ENCODE results near the gene ZNF189. TPM values are rescaled to one million over a fixed set of nuclear protein-coding genes. Genes with fewer than 3 reads are reported as not detected.

ZNF189 gene
- total RNA-seq, 1 experiment from 2014 or later, result 28.0 TPM

DNA sequence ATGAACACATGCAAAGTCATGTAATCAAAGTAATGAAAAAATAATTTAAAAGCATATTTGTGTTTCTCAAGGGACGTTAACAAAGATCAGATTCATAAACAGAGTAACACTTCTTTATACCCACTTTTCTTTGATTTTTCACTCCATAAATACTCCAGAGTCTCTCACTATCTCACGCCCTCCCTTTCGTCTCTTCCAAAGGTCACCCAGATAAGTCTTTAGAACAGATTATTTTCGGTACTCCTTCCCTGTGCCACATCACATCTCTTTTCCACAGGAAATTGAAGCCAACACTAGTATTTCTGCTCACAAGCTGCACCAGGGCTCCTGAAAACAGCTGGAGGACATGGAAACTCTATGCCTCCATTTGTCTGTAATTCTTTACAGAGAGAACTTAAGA is 52.3 kb downstream of the ZNF189 start:
- DNase-seq (ENCODE audit: low spot score), result no peak

DNA sequence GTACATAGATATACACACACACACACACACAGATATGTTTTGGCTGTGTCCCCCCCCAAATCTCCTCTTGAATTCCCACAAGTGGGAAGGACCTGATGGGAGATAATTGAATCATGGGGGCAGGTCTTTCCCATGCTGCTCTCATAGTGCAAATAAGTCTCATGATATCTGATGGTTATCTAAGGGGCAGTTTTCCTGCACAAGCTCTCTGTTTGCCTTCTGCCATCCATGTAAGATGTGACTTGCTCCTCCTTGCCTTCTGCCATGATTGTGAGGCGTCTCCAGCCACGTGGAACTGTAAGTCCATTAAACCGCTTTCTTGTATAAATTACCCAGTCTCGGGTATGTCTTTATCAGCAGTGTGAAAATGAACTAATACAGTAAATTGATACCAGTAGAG is 52.8 kb downstream of the ZNF189 start:
- DNase-seq (ENCODE audit: low spot score), result no peak

DNA sequence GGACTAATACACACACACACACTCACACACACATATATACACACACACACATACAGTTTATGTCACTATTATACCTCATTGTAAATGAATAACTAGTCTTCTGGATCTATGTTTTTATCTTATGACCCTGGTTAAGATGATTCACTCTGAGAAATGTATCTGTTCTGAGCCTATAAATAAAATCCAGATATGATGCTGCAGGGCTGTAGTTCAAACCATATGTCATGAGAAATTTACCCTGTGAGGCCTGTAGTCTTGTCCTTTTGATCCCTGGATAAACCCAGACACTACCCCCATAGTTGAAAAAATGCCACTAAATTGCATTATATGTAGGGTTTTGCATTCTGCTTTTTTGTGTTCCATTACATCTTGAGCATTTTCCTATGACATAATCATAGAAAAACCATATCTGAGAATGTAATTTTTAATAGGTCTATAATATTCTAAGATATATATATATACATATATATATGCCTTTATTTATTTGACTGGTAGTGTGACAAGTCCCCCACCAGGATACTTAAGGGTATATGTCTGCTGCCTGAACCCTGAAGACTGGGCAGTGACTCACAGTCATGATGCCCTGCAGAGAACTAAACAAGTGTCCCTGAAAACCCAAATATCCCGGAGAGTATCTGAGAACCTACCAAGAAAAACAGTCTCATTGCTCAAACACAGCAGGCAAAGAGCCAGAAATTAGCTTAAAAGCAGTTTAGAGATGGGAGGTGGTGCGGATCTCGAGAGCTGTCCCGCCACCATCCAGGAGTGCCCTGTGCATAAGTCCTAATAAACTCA is 55.3 kb downstream of the ZNF189 start:
- DNase-seq (ENCODE audit: low spot score), result no peak

DNA sequence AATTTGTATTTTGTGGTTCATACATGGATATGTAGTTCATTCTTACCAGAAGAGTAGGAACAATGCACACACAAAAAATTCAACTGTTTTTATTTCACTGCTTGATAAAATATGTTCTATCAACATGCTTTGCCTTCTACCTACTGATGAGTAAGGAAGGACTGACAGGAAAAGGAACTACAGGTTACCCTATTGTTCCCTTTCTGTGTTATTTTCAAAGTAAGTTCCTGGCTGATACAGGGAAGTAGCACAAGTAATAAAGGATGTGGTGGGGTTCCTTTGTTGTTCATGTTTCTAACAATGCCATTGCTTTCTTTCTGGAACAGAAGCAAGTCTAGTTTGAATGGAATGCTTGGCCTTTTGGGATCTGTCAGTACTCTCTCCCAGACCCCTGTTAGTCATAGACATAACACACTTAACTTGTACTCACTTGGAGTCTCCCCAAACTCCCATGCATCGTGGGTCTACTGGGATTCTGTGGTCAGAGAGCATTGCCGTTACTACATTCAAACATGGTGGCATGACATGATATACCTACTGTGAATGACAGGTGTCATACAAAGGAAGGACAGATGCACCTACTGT is 57.1 kb downstream of the ZNF189 start:
- DNase-seq (ENCODE audit: low spot score), result no peak

DNA sequence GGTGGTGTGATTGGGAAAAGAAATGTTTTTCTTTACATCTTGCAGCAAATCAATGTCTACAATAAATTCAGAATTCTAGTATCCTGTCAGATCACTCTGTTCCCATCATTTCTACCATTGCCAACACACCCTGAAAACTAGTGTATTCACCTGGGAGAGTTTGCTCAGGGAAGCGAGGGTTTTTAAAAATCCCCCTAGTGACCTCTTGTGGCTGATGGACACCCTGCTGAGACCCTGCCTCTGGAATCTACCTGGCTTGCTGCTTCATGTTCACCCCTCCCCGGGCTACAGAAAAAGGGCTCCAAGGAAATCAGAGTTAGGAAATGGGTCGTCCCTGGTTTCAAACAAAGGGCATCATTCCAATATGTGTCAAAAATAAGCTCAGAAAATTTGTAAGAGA is 58.4 kb downstream of the ZNF189 start:
- no peak for DNase-seq (ENCODE audit: low spot score)

DNA sequence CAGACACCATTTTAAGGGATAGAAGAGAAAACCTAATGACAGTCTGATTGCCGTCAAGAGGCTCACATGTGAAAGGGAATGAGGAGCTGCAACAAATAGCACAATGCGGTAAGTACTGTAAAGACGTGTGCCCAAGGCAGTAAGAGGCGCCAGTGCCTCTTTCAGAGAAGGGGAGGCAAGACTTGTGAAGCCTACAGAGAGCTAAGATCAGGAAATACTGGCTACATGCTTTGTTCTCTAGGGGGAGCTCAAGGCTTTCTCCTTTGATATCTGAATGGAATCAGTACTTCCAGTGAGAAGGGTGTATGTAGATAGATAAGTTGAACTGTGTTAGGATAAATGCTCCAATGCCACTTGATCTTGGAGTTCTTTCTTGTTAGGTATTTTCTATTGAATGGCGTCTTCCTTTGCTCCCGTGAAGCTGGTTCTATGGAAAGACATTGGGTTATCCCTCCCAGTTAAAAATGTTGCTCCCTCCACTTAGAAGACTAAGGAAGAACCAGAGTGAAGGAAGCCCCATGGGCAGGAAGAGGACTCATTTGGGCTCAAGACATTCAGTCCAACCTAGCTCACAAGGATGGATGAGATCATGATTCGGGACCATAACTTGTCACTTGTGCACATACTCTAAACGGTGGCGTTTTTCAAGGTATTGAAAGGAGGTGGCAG is 60.4 kb downstream of the ZNF189 start:
- peak; percentile 88 for DNase-seq (ENCODE audit: low spot score)

Other genes starting within 250 kb of the ZNF189 start
- gene BAAT, start 13.8 kb upstream of the ZNF189 start, total RNA-seq (2014; rRNA removed; shearing (Covaris generic)), result not detected in 2 replicates
- 38.5 and 38.7 TPM in 2 replicates for gene MRPL50, start 233 bp upstream of the ZNF189 start, total RNA-seq (2014; rRNA removed; shearing (Covaris generic))
- not detected in 2 replicates for gene ALDOB, start 36.9 kb downstream of the ZNF189 start, total RNA-seq (2014; rRNA removed; shearing (Covaris generic))
- 46.2 and 57.7 TPM in 2 replicates for gene RNF20, start 135.0 kb downstream of the ZNF189 start, total RNA-seq (2014; rRNA removed; shearing (Covaris generic))
- gene PPP3R2, start 196.1 kb downstream of the ZNF189 start, total RNA-seq (2014; rRNA removed; shearing (Covaris generic)), result not detected in 2 replicates